ENCODE data around the gene ZP4. TPM values are rescaled to one million over a fixed set of nuclear protein-coding genes. Genes with fewer than 3 reads are reported as not detected.

ZP4 gene
- total and polyA plus RNA-seq, 2 of the 13 experiments (the other 11 are each of a cell fraction or from before 2014, with no cell fraction given): not detected

DNA sequence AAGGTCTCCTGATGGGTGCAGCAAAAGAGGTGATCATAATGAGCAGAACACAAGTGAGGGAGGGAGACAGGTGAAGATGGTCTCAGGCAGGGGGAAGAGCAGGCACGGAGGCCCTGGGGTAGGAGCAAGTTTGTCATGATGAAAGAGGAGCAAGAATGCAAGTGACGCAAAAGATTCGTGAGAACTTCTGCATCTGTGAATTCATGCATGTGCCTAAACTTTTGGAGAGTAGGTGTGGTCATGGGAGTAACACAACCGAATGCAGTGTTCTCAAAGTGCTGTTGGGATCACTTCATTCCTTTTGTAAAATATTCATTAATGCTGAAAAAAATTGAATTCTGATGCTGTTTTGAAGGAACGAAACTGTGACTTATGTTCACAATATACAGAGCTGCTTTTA, 47.3 kb upstream of the ZP4 start:
- no peak for FAIRE-seq
- no peaks in the 10 kb centered on the region for H3K79me2 ChIP-seq (ENCODE audit: insufficient read depth, low read length)
- DNase-seq (ENCODE audit: low spot score): no peak
- no peaks in the 10 kb centered on the region for H3K36me3 ChIP-seq (replicated peaks in 1 of 2; ENCODE audit: control insufficient read depth in 1 of 2, insufficient read depth in 2 of 2, low read length in 2 of 2)
- BruUV-seq (replicated peaks): no TSS peak
- in situ Hi-C loops (cut with HindIII; ENCODE audit: extremely low pct_ligation_motif_present, low pct_unique_long_range_greater_than_20kb): no loop called here
- CTCF ChIA-PET (ENCODE audit: low intra/inter-chr PET ratio, low total read pairs): no interaction called here
- peaks cover 43% of the 10 kb centered on the region for H3K9me3 ChIP-seq (ENCODE audit: low read length)
- no peak overlapping the region for H3K4me2 ChIP-seq (ENCODE audit: low read depth, low read length)
- H3K27ac ChIP-seq (ENCODE audit: extremely low read length, insufficient read depth, low read length): no peak overlapping the region
- H3K4me3 ChIP-seq (replicated peaks in 1 of 3; ENCODE audit: insufficient read depth in 1 of 3, low read depth in 2 of 3, low read length in 3 of 3): no peak overlapping the region
- no peaks in the 10 kb centered on the region for H4K20me1 ChIP-seq (ENCODE audit: insufficient read depth, low read length)
- H3K9ac ChIP-seq (ENCODE audit: insufficient read depth, low read depth, low read length): no peak overlapping the region
- ATAC-seq: no peak
- no peaks in the 10 kb centered on the region for H3K27me3 ChIP-seq (ENCODE audit: control insufficient read depth in 1 of 2, insufficient read depth in 2 of 2, low read length in 2 of 2)
- H2AFZ ChIP-seq (ENCODE audit: low read length): no peak overlapping the region
- POLR2A ChIA-PET: no interaction called here
- no peaks in the 10 kb centered on the region for H3K4me1 ChIP-seq (ENCODE audit: insufficient read depth, low read length)
- TF ChIP-seq ELF4 (CRISPR knock-in tag; IDR thresholded peaks at IDR 0.05; ENCODE audit: borderline replicate concordance) (no peak), FOXO1 (CRISPR knock-in tag; IDR thresholded peaks at IDR 0.05) (no peak), ATAD3A (CRISPR knock-in tag; IDR thresholded peaks at IDR 0.05) (no peak), HNRNPLL (IDR thresholded peaks at IDR 0.05; ENCODE audit: low read depth, low read length, poor library complexity, severe bottlenecking) (no peak), ZNF629 (CRISPR knock-in tag; conservative IDR thresholded peaks at IDR 0.05) (no peak), ZNF160 (CRISPR knock-in tag; IDR thresholded peaks at IDR 0.05) (no peak)
- intact Hi-C loops (cut with micrococcal nuclease; ENCODE audit: unreplicated experiment): no loop called here
- 51% methylated on average over 5 of the region's 5 CpGs for WGBS (ENCODE audit: low lambda C conversion rate)

DNA sequence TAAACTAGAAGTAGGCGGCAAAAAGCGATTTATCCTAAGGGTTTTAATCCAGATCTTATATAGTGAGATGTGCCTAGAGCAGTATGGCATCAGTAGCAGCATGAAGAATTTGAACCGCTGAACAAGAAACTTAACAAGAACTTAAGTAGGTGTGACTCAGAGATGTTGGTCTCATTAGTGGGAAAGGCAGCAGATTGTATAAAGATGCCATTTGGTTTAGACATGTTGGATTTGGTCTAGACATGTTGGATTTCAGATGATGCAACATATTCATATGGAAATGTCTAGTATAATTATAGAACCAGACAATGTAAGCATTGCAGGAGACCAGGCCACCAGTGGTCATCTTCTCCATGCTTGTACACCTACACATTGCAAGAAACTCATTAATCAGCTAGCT, 42.1 kb upstream of the ZP4 start:
- Histone ChIP-seq H4K20me1 (ENCODE audit: insufficient read depth, low read length) (no peaks in the 10 kb centered on the region), H3K9ac (ENCODE audit: insufficient read depth, low read depth, low read length) (no peak overlapping the region), H3K4me1 (ENCODE audit: insufficient read depth, low read length) (no peaks in the 10 kb centered on the region), H3K27ac (ENCODE audit: extremely low read length, insufficient read depth, low read length) (no peak overlapping the region), H3K9me3 (ENCODE audit: low read length) (peaks cover 73% of the 10 kb centered on the region), H3K36me3 (replicated peaks in 1 of 2; ENCODE audit: control insufficient read depth in 1 of 2, insufficient read depth in 2 of 2, low read length in 2 of 2) (no peaks in the 10 kb centered on the region), H3K4me2 (ENCODE audit: low read depth, low read length) (no peak overlapping the region), H3K27me3 (ENCODE audit: control insufficient read depth in 1 of 2, insufficient read depth in 2 of 2, low read length in 2 of 2) (no peaks in the 10 kb centered on the region), H3K79me2 (ENCODE audit: insufficient read depth, low read length) (no peaks in the 10 kb centered on the region), H3K4me3 (replicated peaks in 1 of 3; ENCODE audit: insufficient read depth in 1 of 3, low read depth in 2 of 3, low read length in 3 of 3) (no peak overlapping the region), H2AFZ (ENCODE audit: low read length) (no peak overlapping the region)
- intact Hi-C loops (cut with micrococcal nuclease; ENCODE audit: unreplicated experiment): no loop called here
- ATAC-seq (no peak), DNase-seq (ENCODE audit: low spot score) (no peak), FAIRE-seq (no peak)
- ChIA-PET CTCF (ENCODE audit: low intra/inter-chr PET ratio, low total read pairs) (no interaction called here), POLR2A (no interaction called here)
- in situ Hi-C loops (cut with HindIII; ENCODE audit: extremely low pct_ligation_motif_present, low pct_unique_long_range_greater_than_20kb): no loop called here
- BruUV-seq (replicated peaks): no TSS peak
- 70% methylated on average over 3 of the region's 3 CpGs for WGBS (ENCODE audit: low lambda C conversion rate)
- no peak for TF ChIP-seq ZNF558 (CRISPR knock-in tag; IDR thresholded peaks at IDR 0.05; ENCODE audit: borderline replicate concordance)
- TF ChIP-seq DNMT1 (CRISPR knock-in tag; IDR thresholded peaks at IDR 0.05): no peak
- no peak for TF ChIP-seq FIP1L1 (IDR thresholded peaks at IDR 0.05; ENCODE audit: borderline replicate concordance, insufficient read depth, low read depth, low read length)
- no peak for TF ChIP-seq SP4 (CRISPR knock-in tag; IDR thresholded peaks at IDR 0.05)
- TF ChIP-seq, protein P1, sequence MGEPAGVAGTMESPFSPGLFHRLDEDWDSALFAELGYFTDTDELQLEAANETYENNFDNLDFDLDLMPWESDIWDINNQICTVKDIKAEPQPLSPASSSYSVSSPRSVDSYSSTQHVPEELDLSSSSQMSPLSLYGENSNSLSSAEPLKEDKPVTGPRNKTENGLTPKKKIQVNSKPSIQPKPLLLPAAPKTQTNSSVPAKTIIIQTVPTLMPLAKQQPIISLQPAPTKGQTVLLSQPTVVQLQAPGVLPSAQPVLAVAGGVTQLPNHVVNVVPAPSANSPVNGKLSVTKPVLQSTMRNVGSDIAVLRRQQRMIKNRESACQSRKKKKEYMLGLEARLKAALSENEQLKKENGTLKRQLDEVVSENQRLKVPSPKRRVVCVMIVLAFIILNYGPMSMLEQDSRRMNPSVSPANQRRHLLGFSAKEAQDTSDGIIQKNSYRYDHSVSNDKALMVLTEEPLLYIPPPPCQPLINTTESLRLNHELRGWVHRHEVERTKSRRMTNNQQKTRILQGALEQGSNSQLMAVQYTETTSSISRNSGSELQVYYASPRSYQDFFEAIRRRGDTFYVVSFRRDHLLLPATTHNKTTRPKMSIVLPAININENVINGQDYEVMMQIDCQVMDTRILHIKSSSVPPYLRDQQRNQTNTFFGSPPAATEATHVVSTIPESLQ (CRISPR knock-in tag; conservative IDR thresholded peaks at IDR 0.05): no peak
- TF ChIP-seq TMF1 (CRISPR knock-in tag; IDR thresholded peaks at IDR 0.05; ENCODE audit: low read depth): no peak
- TF ChIP-seq MAFG (CRISPR knock-in tag; IDR thresholded peaks at IDR 0.05): no peak
- no peak for TF ChIP-seq ZSCAN12 (CRISPR knock-in tag; IDR thresholded peaks at IDR 0.05)
- TF ChIP-seq ZNF30 (CRISPR knock-in tag; IDR thresholded peaks at IDR 0.05): no peak
- TF ChIP-seq CC2D1A (CRISPR knock-in tag; IDR thresholded peaks at IDR 0.05): no peak

Data from HepG2 (cell line).